Measurements from ENCODE around the gene NAA16. TPM values are rescaled to one million over a fixed set of nuclear protein-coding genes. Genes with fewer than 3 reads are reported as not detected.
"Not testable (repeated sequence)": the region's sequence is repeated elsewhere in the genome, so short reads cannot be mapped to it uniquely, and the experiment has no call there.

Gene NAA16
- total and polyA plus RNA-seq, 9 of the 15 experiments (the other 6 are each of a cell fraction or from before 2014, with no cell fraction given), result 3.7 to 18.2 (median 12.0) TPM

DNA sequence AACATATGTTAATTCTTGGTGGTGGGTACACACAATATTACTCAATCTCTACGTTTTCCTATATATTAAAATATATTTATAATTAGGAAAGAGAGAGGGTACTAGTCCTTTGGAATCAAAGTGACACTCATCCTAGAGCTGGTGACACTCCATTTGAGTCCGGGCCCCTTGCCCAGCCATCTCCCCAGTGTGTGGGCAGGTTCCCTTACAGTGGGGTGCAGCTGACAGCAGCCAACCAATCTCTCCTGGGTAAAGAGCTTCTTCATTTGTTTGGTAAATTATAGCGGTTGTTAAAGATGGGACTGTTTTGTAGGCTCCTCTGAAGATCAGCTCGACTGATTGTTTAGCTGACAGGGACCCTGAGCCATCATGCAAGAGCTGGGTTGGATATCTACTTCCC lies 109.1 kb downstream of the NAA16 start:
- no peaks in the 10 kb centered on the region for H3K4me1 ChIP-seq (replicated peaks in 1 of 2; ENCODE audit: control insufficient read depth in 2 of 2, insufficient read depth in 2 of 2, low read length in 2 of 2)
- no peaks in the 10 kb centered on the region for H3K9me3 ChIP-seq (replicated peaks; ENCODE audit: control insufficient read depth, insufficient read depth, low read depth, low read length)
- DNase-seq (ENCODE audit: extremely low read depth in 1 of 4, low spot score in 3 of 4) (no peak), ATAC-seq (no peak), FAIRE-seq (no peak)
- H3K36me3 ChIP-seq (ENCODE audit: control insufficient read depth, insufficient read depth, low read length), result no peaks in the 10 kb centered on the region
- ChIA-PET CTCF (ENCODE audit: low intra/inter-chr PET ratio) (no interaction called here), POLR2A (interaction anchor here (0.6 kb wide), 1 partner anchor 107 kb away, joined by 4 read pairs; no protein-coding TSS in a partner anchor)
- no peaks in the 10 kb centered on the region for H4K20me1 ChIP-seq (replicated peaks; ENCODE audit: control insufficient read depth, insufficient read depth, low read length)
- no peaks in the 10 kb centered on the region for H3K79me2 ChIP-seq (ENCODE audit: control insufficient read depth, insufficient read depth, low read length)
- no TSS peak for BruUV-seq (replicated peaks)
- TF ChIP-seq PRPF4 (IDR thresholded peaks at IDR 0.05; ENCODE audit: insufficient read depth, low read depth, low read length, poor library complexity, severe bottlenecking), result no peak
- TF ChIP-seq, protein P1, sequence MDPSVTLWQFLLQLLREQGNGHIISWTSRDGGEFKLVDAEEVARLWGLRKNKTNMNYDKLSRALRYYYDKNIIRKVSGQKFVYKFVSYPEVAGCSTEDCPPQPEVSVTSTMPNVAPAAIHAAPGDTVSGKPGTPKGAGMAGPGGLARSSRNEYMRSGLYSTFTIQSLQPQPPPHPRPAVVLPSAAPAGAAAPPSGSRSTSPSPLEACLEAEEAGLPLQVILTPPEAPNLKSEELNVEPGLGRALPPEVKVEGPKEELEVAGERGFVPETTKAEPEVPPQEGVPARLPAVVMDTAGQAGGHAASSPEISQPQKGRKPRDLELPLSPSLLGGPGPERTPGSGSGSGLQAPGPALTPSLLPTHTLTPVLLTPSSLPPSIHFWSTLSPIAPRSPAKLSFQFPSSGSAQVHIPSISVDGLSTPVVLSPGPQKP (CRISPR knock-in tag; IDR thresholded peaks at IDR 0.05), result no peak
- TF ChIP-seq ZBTB1 (CRISPR knock-in tag; IDR thresholded peaks at IDR 0.05; ENCODE audit: borderline replicate concordance, low read depth), result no peak
- TF ChIP-seq TAF9B (IDR thresholded peaks at IDR 0.05; ENCODE audit: partially characterized antibody), result no peak
- TF ChIP-seq HDAC8 (tag; IDR thresholded peaks at IDR 0.05), result no peak
- TF ChIP-seq TAF7 (tag; IDR thresholded peaks at IDR 0.05), result no peak
- TF ChIP-seq WHSC1 (IDR thresholded peaks at IDR 0.05; ENCODE audit: low read length), result no peak
- no peak for TF ChIP-seq CHD4 (IDR thresholded peaks at IDR 0.05; ENCODE audit: insufficient read depth, insufficient replicate concordance, low read depth, low read length, poor library complexity, severe bottlenecking)
- no peak for TF ChIP-seq NFXL1 (CRISPR knock-in tag; IDR thresholded peaks at IDR 0.05)
- TF ChIP-seq KLF10 (CRISPR knock-in tag; IDR thresholded peaks at IDR 0.05), result no peak
- TF ChIP-seq E2F3 (CRISPR knock-in tag; IDR thresholded peaks at IDR 0.05), result no peak
- TF ChIP-seq, protein P2, sequence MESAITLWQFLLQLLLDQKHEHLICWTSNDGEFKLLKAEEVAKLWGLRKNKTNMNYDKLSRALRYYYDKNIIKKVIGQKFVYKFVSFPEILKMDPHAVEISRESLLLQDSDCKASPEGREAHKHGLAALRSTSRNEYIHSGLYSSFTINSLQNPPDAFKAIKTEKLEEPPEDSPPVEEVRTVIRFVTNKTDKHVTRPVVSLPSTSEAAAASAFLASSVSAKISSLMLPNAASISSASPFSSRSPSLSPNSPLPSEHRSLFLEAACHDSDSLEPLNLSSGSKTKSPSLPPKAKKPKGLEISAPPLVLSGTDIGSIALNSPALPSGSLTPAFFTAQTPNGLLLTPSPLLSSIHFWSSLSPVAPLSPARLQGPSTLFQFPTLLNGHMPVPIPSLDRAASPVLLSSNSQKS (CRISPR knock-in tag; IDR thresholded peaks at IDR 0.05), result no peak
- TF ChIP-seq GATAD2A (IDR thresholded peaks at IDR 0.05), result no peak
- TF ChIP-seq NR2C2 (CRISPR knock-in tag; IDR thresholded peaks at IDR 0.05), result no peak
- no peak for TF ChIP-seq NR2C2 (tag; IDR thresholded peaks at IDR 0.05)
- no peak for TF ChIP-seq TFAM (CRISPR knock-in tag; conservative IDR thresholded peaks at IDR 0.05)
- no peak for TF ChIP-seq KHSRP (IDR thresholded peaks at IDR 0.05)
- no peaks in the 10 kb centered on the region for H3K9me1 ChIP-seq (ENCODE audit: control insufficient read depth, insufficient read depth, low read length)
- intact Hi-C loops (cut with micrococcal nuclease) (no loop called here), in situ Hi-C loops (cut with MboI) (loop anchor here (25.0 kb wide), 1 partner anchor 692 kb away; no protein-coding TSS in a partner anchor)
- no peaks in the 10 kb centered on the region; a peak in 1 of 5 replicates for H3K27me3 ChIP-seq (ENCODE audit: control insufficient read depth in 2 of 2, insufficient read depth in 2 of 2, low read length in 2 of 2)
- H2AFZ ChIP-seq (ENCODE audit: low read depth, low read length), result no peak overlapping the region
- no peak overlapping the region for H3K9ac ChIP-seq (ENCODE audit: insufficient read depth in 1 of 2, low read depth in 2 of 2, low read length in 2 of 2)
- WGBS (ENCODE audit: insufficient coverage, low coverage, missing lambda C conversion rate), result 0% methylated on average over 3 of the region's 4 CpGs
- H3K4me2 ChIP-seq (ENCODE audit: insufficient read depth, low read length), result no peak overlapping the region
- no peak overlapping the region for H3K27ac ChIP-seq (ENCODE audit: extremely low read depth, low read depth, low read length)
- H3K4me3 ChIP-seq, result no peak overlapping the region

DNA sequence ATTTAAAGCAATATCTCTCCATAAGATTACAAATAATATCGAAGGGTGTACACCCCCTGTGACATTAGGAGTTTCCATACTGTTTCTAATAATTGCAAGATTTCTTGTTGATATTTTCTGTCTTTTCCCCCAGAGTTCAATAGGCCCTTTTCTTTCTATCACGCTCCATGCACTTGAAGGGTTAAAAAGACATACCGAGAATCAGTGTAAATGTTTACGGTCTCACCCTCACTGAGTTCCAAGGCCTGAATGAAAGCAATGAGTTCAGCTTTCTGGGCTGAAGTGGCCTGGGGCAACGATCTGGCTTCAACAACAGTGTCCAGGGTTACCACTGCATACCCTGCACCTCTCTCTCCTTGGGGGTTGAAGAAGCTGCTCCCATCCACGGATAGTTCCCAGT lies 110.3 kb downstream of the NAA16 start:
- FAIRE-seq; H3K4me1 ChIP-seq (replicated peaks in 1 of 2; ENCODE audit: control insufficient read depth in 2 of 2, insufficient read depth in 2 of 2, low read length in 2 of 2); H3K27ac ChIP-seq (ENCODE audit: extremely low read depth, low read depth, low read length); H3K4me2 ChIP-seq (ENCODE audit: insufficient read depth, low read length); H3K9ac ChIP-seq (ENCODE audit: insufficient read depth in 1 of 2, low read depth in 2 of 2, low read length in 2 of 2); H3K79me2 ChIP-seq (ENCODE audit: control insufficient read depth, insufficient read depth, low read length); H3K9me3 ChIP-seq (replicated peaks; ENCODE audit: control insufficient read depth, insufficient read depth, low read depth, low read length); H4K20me1 ChIP-seq (replicated peaks; ENCODE audit: control insufficient read depth, insufficient read depth, low read length); H3K9me1 ChIP-seq (ENCODE audit: control insufficient read depth, insufficient read depth, low read length); CTCF ChIA-PET (ENCODE audit: low intra/inter-chr PET ratio); H3K36me3 ChIP-seq (ENCODE audit: control insufficient read depth, insufficient read depth, low read length); intact Hi-C loops (cut with micrococcal nuclease); DNase-seq (ENCODE audit: extremely low read depth in 1 of 4, low spot score in 3 of 4); POLR2A ChIA-PET; H2AFZ ChIP-seq (ENCODE audit: low read depth, low read length); H3K4me3 ChIP-seq; H3K27me3 ChIP-seq (ENCODE audit: control insufficient read depth in 2 of 2, insufficient read depth in 2 of 2, low read length in 2 of 2); BruUV-seq (replicated peaks); ATAC-seq: not testable (repeated sequence)
- in situ Hi-C loops (cut with MboI), result loop anchor here (25.0 kb wide), 1 partner anchor 691 kb away; no protein-coding TSS in a partner anchor
- 11% methylated on average over 5 of the region's 6 CpGs for WGBS (ENCODE audit: insufficient coverage, low coverage, missing lambda C conversion rate)
